Central memory CD8-positive, alpha-beta T cell (primary cell): ENCODE measurements around the gene VARS2.

Experiments
- ATAC-seq: fragments of 150-1000 bp; cut with Tn5 transposase; replicated peaks from 2 replicates; pipeline ENCODE4 v1.10.0; 2022; ENCODE audit warnings: mild to moderate bottlenecking, moderate FRiP score, moderate number of reproducible peaks; ENCODE audit not compliant: poor library complexity, severe bottlenecking; ENCODE audit errors: extremely low read depth
- DNase-seq, 2 donors: peaks; one replicate each; pipeline ENCODE4 v3.0.0; 2021; ENCODE audit warnings: low spot score in 2 of 2
- H3K27ac Mint-ChIP-seq: one replicate; pipeline ENCODE4 v1.8.0; 2022; ENCODE audit warnings: low read depth, mild to moderate bottlenecking, moderate library complexity, mixed read lengths
- H3K27me3 Mint-ChIP-seq: one replicate; pipeline ENCODE4 v1.8.0; 2022; ENCODE audit warnings: mixed read lengths
- H3K36me3 Mint-ChIP-seq: one replicate; pipeline ENCODE4 v1.8.0; 2022; ENCODE audit warnings: mild to moderate bottlenecking, moderate library complexity, mixed read lengths; ENCODE audit not compliant: insufficient read depth
- H3K4me1 Mint-ChIP-seq: one replicate; pipeline ENCODE4 v1.8.0; 2022; ENCODE audit warnings: mixed read lengths
- H3K4me3 Mint-ChIP-seq: one replicate; pipeline ENCODE4 v1.8.0; 2022; ENCODE audit warnings: mild to moderate bottlenecking, moderate library complexity, mixed read lengths
- H3K9me3 Mint-ChIP-seq: one replicate; pipeline ENCODE4 v1.8.0; 2022; ENCODE audit warnings: mixed read lengths

The VARS2 gene

DNA sequence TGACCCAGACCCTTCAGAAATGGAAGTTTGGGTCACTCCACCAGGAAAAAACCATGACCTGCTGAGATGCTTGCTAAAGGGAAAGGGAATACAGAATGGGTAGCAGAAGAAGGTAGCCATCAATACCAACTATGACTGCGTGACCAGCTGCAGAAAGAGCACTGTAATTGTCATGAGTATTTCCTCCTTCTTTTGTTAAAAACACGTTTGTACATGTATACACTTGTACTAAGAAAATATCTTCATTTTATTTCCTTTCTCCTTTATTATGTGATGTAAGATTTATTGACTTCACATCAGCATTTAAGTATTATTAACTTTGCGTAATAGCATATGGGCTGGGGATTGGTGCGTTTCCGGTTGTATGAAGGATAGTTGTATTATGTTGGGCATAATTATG lies 56.9 kb downstream of the VARS2 start:
- Mint-ChIP-seq H3K9me3 (no peaks in the 10 kb centered on the region), H3K36me3 (no peaks in the 10 kb centered on the region), H3K27ac (no peak overlapping the region), H3K27me3 (peaks cover 33% of the 10 kb centered on the region), H3K4me3 (no peak overlapping the region), H3K4me1 (peaks cover 7% of the 10 kb centered on the region)
- ATAC-seq (no peak), DNase-seq (no peak)

DNA sequence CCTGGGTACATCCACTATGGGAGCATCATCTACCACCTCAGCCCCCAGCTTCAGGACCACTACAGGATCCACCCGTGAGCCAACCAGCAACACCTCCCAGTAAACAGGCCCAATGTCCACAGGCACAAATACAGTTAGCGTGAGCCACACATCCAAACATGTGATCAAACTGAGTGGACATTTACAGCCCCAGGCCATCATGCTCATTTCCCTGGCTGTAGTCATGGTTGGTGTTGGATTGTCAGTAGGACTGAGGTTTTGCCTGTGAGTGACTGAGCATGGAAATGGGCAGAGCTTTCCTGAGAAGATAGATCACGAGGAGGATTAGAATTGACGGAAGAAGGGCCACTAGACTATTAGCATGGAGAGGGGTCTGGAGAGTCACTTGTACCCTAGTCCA lies 58.8 kb downstream of the VARS2 start:
- no peaks in the 10 kb centered on the region for H3K9me3 Mint-ChIP-seq

DNA sequence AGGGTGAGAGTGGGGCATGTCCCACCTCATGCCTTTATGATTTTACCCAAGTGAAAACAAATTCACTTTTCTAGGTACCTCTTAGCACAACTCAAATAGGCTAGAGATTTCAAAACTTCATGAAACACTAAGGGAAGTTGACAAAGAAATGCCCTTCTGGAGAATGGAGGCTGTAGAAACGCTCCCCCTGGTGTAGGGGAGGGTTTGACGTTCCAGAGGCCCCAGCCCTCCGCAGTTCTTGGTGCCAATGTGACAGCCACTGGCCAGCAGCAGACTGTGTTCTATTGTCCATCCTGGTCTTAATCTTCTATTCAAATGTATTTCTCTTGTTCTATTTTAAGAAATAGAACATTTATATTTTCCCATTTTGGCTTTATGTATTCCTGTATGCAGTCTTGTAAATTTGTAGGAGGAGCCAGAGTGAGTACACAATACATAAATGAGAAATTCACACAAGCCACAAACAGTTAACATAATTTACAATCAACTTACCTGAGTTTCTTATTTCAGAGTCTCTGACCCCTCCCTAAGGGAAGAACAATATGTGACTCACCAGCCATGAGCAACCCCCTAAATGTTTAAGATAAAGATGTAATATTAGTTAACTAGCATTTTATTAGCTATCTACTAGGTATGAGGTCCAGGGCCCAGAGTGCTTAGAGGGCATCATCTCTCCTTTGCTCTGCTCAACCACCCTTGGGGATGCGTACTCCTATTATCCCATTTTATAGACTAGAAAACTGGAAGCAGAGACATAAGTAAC lies 60.6 kb downstream of the VARS2 start:
- Mint-ChIP-seq H3K27ac (no peak overlapping the region), H3K36me3 (no peaks in the 10 kb centered on the region), H3K27me3 (peaks cover 53% of the 10 kb centered on the region), H3K4me1 (no peaks in the 10 kb centered on the region), H3K9me3 (no peaks in the 10 kb centered on the region), H3K4me3 (no peak overlapping the region)
- DNase-seq (no peak), ATAC-seq (no peak)

More for the DNA sequence above, 58.8 kb downstream of the VARS2 start:
- H3K4me1 Mint-ChIP-seq = no peaks in the 10 kb centered on the region
- no peaks in the 10 kb centered on the region for H3K36me3 Mint-ChIP-seq
- no peak overlapping the region for H3K27ac Mint-ChIP-seq
- ATAC-seq (no peak), DNase-seq (no peak)
- H3K27me3 Mint-ChIP-seq = peaks cover 38% of the 10 kb centered on the region
- no peak overlapping the region for H3K4me3 Mint-ChIP-seq
